SU-DHL-6 (cell line): ENCODE data around the gene ASIC3.

Experiments
- CTCF ChIP-seq: fragments of 200-600 bp; sonication (generic); IDR thresholded peaks from one replicate; pipeline ENCODE4 v1.5.1; 2017; ENCODE audit warnings: antibody characterized with exemption, mild to moderate bottlenecking, low read length, moderate library complexity; ENCODE audit not compliant: insufficient read depth, poor library complexity, severe bottlenecking
- EZH2phosphoT487 ChIP-seq: fragments of 200-600 bp; sonication (generic), shearing (Covaris generic); conservative IDR thresholded peaks from 2 replicates; pipeline ENCODE4 v1.6.1; 2018; ENCODE audit warnings: mild to moderate bottlenecking, antibody characterized with exemption, low read length, moderate library complexity, mixed read lengths

- TF ChIP-seq CTCF (no peak), EZH2phosphoT487 (no peak)
Measured at GRCh38 chr7:151023232-151023631, 25.1 kb upstream of the ASIC3 start.
